ENCODE data around the gene MAP10. TPM values are rescaled to one million over a fixed set of nuclear protein-coding genes. Genes with fewer than 3 reads are reported as not detected.

Gene MAP10
- polyA plus RNA-seq, 1 donor (not counting 4 experiments of a cell fraction or from before 2014, with no cell fraction given): 0.71 TPM

DNA sequence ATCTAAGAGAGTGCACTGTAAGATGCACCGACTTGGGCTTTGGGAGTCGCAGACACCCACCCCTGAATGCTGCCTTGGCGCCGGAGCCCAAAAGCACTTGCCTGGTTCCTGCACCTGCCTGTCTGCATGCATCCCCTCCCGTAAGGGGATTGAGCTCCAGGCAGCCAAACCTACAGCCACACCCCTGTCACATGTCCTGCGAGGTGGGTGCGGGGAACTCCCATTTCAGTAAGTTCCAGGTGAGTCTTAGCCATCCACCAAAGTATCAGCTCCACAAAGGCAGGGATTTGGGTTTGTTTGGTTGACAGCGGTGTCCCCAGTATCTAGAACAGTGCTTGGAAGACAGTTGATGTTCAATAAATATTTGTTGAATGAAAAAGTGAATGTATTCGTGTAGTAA lies 31.5 kb upstream of the MAP10 start:
- H3K36me3 ChIP-seq (ENCODE audit: control insufficient read depth in 2 of 2, extremely low read depth in 1 of 2, insufficient read depth in 2 of 2, low read length in 2 of 2): no peaks in the 10 kb centered on the region
- TF ChIP-seq EZH2 (IDR thresholded peaks at IDR 0.05; ENCODE audit: low read length): no peak
- TF ChIP-seq, protein P1, sequence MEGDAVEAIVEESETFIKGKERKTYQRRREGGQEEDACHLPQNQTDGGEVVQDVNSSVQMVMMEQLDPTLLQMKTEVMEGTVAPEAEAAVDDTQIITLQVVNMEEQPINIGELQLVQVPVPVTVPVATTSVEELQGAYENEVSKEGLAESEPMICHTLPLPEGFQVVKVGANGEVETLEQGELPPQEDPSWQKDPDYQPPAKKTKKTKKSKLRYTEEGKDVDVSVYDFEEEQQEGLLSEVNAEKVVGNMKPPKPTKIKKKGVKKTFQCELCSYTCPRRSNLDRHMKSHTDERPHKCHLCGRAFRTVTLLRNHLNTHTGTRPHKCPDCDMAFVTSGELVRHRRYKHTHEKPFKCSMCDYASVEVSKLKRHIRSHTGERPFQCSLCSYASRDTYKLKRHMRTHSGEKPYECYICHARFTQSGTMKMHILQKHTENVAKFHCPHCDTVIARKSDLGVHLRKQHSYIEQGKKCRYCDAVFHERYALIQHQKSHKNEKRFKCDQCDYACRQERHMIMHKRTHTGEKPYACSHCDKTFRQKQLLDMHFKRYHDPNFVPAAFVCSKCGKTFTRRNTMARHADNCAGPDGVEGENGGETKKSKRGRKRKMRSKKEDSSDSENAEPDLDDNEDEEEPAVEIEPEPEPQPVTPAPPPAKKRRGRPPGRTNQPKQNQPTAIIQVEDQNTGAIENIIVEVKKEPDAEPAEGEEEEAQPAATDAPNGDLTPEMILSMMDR (optimal IDR thresholded peaks at IDR 0.05 in 1 of 3, IDR thresholded peaks at IDR 0.05 in 1 of 3, conservative IDR thresholded peaks at IDR 0.05 in 1 of 3; ENCODE audit: extremely low read depth in 1 of 3, insufficient read depth in 2 of 3, low read length in 3 of 3): no peak
- no peaks in the 10 kb centered on the region for H3K4me1 ChIP-seq (ENCODE audit: control insufficient read depth, extremely low read depth, insufficient read depth, low read length)
- no peak for FAIRE-seq
- dilution Hi-C loops (cut with MboI; ENCODE audit: extremely low pct_ligation_motif_present, low sequenced_read_pairs): no loop called here
- H3K27ac ChIP-seq (ENCODE audit: control insufficient read depth, insufficient read depth, low read length): no peak overlapping the region
- no peak overlapping the region for H3K4me3 ChIP-seq (ENCODE audit: control insufficient read depth in 2 of 3, extremely low read depth in 1 of 3, insufficient read depth in 2 of 3, low read depth in 1 of 3, low read length in 3 of 3)
- H3K4me2 ChIP-seq (ENCODE audit: control insufficient read depth, extremely low read depth, insufficient read depth, low read depth, low read length): no peak overlapping the region
- H2AFZ ChIP-seq (ENCODE audit: control insufficient read depth, low read length): no peak overlapping the region
- H3K9ac ChIP-seq (ENCODE audit: control insufficient read depth, extremely low read depth, insufficient read depth, low read length): no peak overlapping the region
- DNase-seq (ENCODE audit: low read depth, low spot score): no peak
- no peaks in the 10 kb centered on the region for H4K20me1 ChIP-seq (ENCODE audit: control insufficient read depth, extremely low read depth, insufficient read depth, low read length)
- no peaks in the 10 kb centered on the region for H3K9me1 ChIP-seq (ENCODE audit: control insufficient read depth, extremely low read depth, insufficient read depth, low read length)
- no peaks in the 10 kb centered on the region for H3K79me2 ChIP-seq (ENCODE audit: control insufficient read depth, insufficient read depth, low read length)
- peaks cover 3% of the 10 kb centered on the region for H3K27me3 ChIP-seq (ENCODE audit: control insufficient read depth, extremely low read depth, insufficient read depth, low read length)
- H3K9me3 ChIP-seq (ENCODE audit: control insufficient read depth, low read depth, low read length): no peaks in the 10 kb centered on the region

DNA sequence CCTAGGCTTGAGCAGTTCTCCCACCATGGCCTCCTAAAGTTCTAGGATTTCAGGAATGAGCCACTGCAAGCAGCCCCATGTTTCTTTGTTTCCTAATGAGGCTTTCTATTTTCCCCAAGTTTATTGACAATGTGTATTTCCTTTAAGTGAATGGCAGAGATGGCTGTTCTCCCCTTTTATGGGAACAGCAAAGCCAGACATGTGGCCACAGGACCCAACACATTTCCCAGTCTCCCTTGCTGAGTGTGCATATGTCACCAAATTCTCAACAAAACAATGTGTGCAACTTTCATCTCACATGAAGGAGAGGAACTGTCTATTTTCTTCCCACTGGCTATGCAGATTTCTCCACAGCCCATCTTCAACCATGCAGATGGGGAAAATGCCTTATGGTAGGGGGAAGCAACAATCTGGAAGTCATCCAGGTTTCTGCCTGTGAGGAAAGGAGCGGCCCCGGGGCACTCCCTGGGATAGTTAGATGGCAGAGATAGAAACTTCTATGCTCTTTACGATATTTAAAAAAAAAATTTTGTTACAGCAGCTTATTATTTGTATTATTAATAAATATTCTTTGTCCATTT lies 28.6 kb upstream of the MAP10 start:
- no peak for DNase-seq (ENCODE audit: low read depth, low spot score)

More for the DNA sequence above, 28.6 kb upstream of the MAP10 start:
- Histone ChIP-seq H4K20me1 (ENCODE audit: control insufficient read depth, extremely low read depth, insufficient read depth, low read length) (no peaks in the 10 kb centered on the region), H3K4me1 (ENCODE audit: control insufficient read depth, extremely low read depth, insufficient read depth, low read length) (no peaks in the 10 kb centered on the region), H3K4me2 (ENCODE audit: control insufficient read depth, extremely low read depth, insufficient read depth, low read depth, low read length) (no peak overlapping the region), H3K9me1 (ENCODE audit: control insufficient read depth, extremely low read depth, insufficient read depth, low read length) (no peaks in the 10 kb centered on the region), H3K4me3 (ENCODE audit: control insufficient read depth in 2 of 3, extremely low read depth in 1 of 3, insufficient read depth in 2 of 3, low read depth in 1 of 3, low read length in 3 of 3) (no peak overlapping the region), H3K27me3 (ENCODE audit: control insufficient read depth, extremely low read depth, insufficient read depth, low read length) (peaks cover 3% of the 10 kb centered on the region), H3K9ac (ENCODE audit: control insufficient read depth, extremely low read depth, insufficient read depth, low read length) (no peak overlapping the region), H3K36me3 (ENCODE audit: control insufficient read depth in 2 of 2, extremely low read depth in 1 of 2, insufficient read depth in 2 of 2, low read length in 2 of 2) (no peaks in the 10 kb centered on the region), H2AFZ (ENCODE audit: control insufficient read depth, low read length) (no peak overlapping the region), H3K27ac (ENCODE audit: control insufficient read depth, insufficient read depth, low read length) (no peak overlapping the region), H3K9me3 (ENCODE audit: control insufficient read depth, low read depth, low read length) (no peaks in the 10 kb centered on the region), H3K79me2 (ENCODE audit: control insufficient read depth, insufficient read depth, low read length) (no peaks in the 10 kb centered on the region)
- dilution Hi-C loops (cut with MboI; ENCODE audit: extremely low pct_ligation_motif_present, low sequenced_read_pairs): no loop called here
- FAIRE-seq: peak; percentile 17
- TF ChIP-seq, protein P1 (optimal IDR thresholded peaks at IDR 0.05 in 1 of 3, IDR thresholded peaks at IDR 0.05 in 1 of 3, conservative IDR thresholded peaks at IDR 0.05 in 1 of 3; ENCODE audit: extremely low read depth in 1 of 3, insufficient read depth in 2 of 3, low read length in 3 of 3): no peak
- no peak for TF ChIP-seq EZH2 (IDR thresholded peaks at IDR 0.05; ENCODE audit: low read length)

All from keratinocyte (primary cell).